HEK293T (cell line): ENCODE measurements around the gene PAPPA2.

Experiments
- CTCF ChIA-PET: fragments of 350-600 bp; formaldehyde crosslinking; extraction: SDS; loops from one replicate; lab custom pipeline; 2021; ENCODE audit warnings: antibody characterized with exemption, inconsistent platforms; lab: Yijun Ruan, JAX
- POLR2A ChIA-PET: fragments of 350-600 bp; formaldehyde crosslinking; extraction: SDS; loops from one replicate; lab custom pipeline; 2020; ENCODE audit warnings: antibody characterized with exemption, inconsistent platforms; lab: Yijun Ruan, JAX
- DNase-seq: peaks from one replicate; pipeline ENCODE4 v3.0.0; 2012; ENCODE audit warnings: mixed read lengths; ENCODE audit errors: extremely low spot score
- ARNT ChIP-seq: fragments of 450-650 bp; IDR thresholded peaks from 2 replicates; pipeline ENCODE4 v1.6.1; 2017; ENCODE audit warnings: mild to moderate bottlenecking
- BHLHE40 ChIP-seq: fragments of 450-650 bp; IDR thresholded peaks from 2 replicates; pipeline ENCODE4 v1.6.1; 2016; ENCODE audit warnings: mild to moderate bottlenecking, moderate library complexity, borderline replicate concordance
- CTBP1 ChIP-seq: fragments of 450-650 bp; IDR thresholded peaks from 2 replicates; pipeline ENCODE4 v1.6.1; 2016; ENCODE audit warnings: borderline replicate concordance
- ELF4 ChIP-seq: fragments of 450-650 bp; IDR thresholded peaks from 2 replicates; pipeline ENCODE4 v1.6.1; 2017; ENCODE audit warnings: antibody characterized with exemption
- FOXA1 ChIP-seq: fragments of 450-650 bp; IDR thresholded peaks from 2 replicates; pipeline ENCODE4 v1.6.1; 2016; ENCODE audit warnings: mild to moderate bottlenecking
- FOXK2 ChIP-seq: fragments of 450-650 bp; IDR thresholded peaks from 2 replicates; pipeline ENCODE4 v1.6.1; 2016; ENCODE audit warnings: mild to moderate bottlenecking
- FOXM1 ChIP-seq: fragments of 450-650 bp; IDR thresholded peaks from 2 replicates; pipeline ENCODE4 v1.6.1; 2017; ENCODE audit warnings: mild to moderate bottlenecking, borderline replicate concordance
- HDGF ChIP-seq: fragments of 450-650 bp; IDR thresholded peaks from 2 replicates; pipeline ENCODE4 v1.6.1; 2017; ENCODE audit warnings: antibody characterized with exemption, borderline replicate concordance
- L3MBTL2 ChIP-seq: fragments of 450-650 bp; conservative IDR thresholded peaks from 2 replicates; pipeline ENCODE4 v1.6.1; 2016; ENCODE audit warnings: mild to moderate bottlenecking
- LEF1 ChIP-seq: fragments of 450-650 bp; IDR thresholded peaks from 2 replicates; pipeline ENCODE4 v1.6.1; 2017; ENCODE audit warnings: mild to moderate bottlenecking, borderline replicate concordance
- NFRKB ChIP-seq: fragments of 450-650 bp; IDR thresholded peaks from 2 replicates; pipeline ENCODE4 v1.6.1; 2016; ENCODE audit warnings: mild to moderate bottlenecking, moderate library complexity
- SP1 ChIP-seq: fragments of 450-650 bp; IDR thresholded peaks from 2 replicates; pipeline ENCODE4 v1.6.1; 2017
- SUZ12 ChIP-seq: fragments of 450-650 bp; IDR thresholded peaks from 2 replicates; pipeline ENCODE4 v1.6.1; 2016; ENCODE audit warnings: mild to moderate bottlenecking
- TARDBP ChIP-seq: fragments of 450-650 bp; IDR thresholded peaks from 2 replicates; pipeline ENCODE4 v1.6.1; 2016
- ZNF384 ChIP-seq: fragments of 450-650 bp; IDR thresholded peaks from 2 replicates; pipeline ENCODE4 v1.6.1; 2016
- TF ChIP-seq, protein P1 (sequence below): fragments of 450-650 bp; IDR thresholded peaks from 2 replicates; pipeline ENCODE4 v1.6.1; 2016

The PAPPA2 gene

GRCh38 chr1:176566004-176566975, 103.3 kb downstream of the PAPPA2 start:
- no peak for DNase-seq
- ChIA-PET POLR2A (no interaction called here), CTCF (no interaction called here)
- TF ChIP-seq L3MBTL2, result no peak

DNA sequence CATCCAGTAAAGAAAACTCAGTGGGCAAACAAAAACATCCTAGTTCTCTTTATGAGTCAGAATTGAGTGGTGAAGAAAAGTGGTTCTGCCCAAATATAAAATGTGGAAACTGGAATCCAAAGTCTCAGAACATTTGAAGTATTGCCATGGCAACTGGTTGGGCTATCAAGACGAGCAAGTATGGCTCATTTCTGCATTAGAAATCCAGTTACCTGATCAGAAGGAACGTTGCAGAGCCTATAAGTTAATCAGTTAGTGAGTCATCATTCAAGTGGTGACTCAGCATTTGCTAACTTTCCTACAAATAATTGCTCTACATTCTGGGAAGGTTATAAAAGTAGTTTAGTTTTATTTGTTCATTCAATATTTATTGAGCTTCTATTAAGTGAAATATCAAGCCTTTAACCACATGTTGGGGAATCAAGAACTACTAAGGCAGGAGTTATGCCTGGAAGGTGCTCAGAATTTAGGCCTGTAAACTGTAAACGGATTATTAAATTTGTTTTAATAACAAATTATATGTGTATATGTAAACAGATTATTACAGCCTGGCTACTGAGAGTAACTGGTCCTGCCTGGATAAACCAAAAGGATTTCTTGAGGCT, 104.3 kb downstream of the PAPPA2 start:
- TF ChIP-seq FOXA1, result no peak
- TF ChIP-seq BHLHE40, result no peak
- TF ChIP-seq LEF1, result no peak
- no peak for TF ChIP-seq ARNT
- TF ChIP-seq SP1, result no peak
- TF ChIP-seq FOXM1, result no peak
- no peak for TF ChIP-seq HDGF
- TF ChIP-seq, protein P1, sequence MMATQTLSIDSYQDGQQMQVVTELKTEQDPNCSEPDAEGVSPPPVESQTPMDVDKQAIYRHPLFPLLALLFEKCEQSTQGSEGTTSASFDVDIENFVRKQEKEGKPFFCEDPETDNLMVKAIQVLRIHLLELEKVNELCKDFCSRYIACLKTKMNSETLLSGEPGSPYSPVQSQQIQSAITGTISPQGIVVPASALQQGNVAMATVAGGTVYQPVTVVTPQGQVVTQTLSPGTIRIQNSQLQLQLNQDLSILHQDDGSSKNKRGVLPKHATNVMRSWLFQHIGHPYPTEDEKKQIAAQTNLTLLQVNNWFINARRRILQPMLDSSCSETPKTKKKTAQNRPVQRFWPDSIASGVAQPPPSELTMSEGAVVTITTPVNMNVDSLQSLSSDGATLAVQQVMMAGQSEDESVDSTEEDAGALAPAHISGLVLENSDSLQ, result no peak
- TF ChIP-seq SUZ12, result no peak
- no peak for TF ChIP-seq NFRKB
- TF ChIP-seq ELF4, result no peak
- no peak for TF ChIP-seq TARDBP
- no peak for DNase-seq
- ChIA-PET POLR2A (no interaction called here), CTCF (no interaction called here)

DNA sequence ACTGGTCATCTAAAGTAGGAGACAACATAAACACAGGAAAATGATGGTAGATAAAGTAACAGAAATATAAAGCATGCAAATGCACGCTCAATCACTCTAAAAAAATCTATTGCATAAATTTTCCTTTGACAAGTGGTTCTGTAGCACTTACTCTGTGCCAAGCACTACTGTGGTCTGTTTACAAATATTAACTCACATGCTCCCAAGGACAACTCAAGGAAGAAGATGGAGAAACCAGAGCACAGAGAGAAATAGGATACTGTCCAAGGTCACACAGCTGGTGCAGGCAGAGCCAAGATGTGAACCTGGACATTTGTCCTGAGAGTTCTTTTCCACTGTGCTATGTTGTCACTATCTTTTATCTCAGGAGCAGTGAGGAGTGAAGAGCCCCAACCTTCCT, 105.2 kb downstream of the PAPPA2 start:
- DNase-seq, result no peak
- TF ChIP-seq BHLHE40, result no peak
- TF ChIP-seq FOXM1, result no peak
- no peak for TF ChIP-seq NFRKB
- TF ChIP-seq SUZ12, result no peak
- TF ChIP-seq ARNT, result no peak
- no peak for TF ChIP-seq HDGF
- TF ChIP-seq TARDBP, result no peak
- no peak for TF ChIP-seq ELF4
- no peak for TF ChIP-seq L3MBTL2
- no peak for TF ChIP-seq SP1
- no peak for TF ChIP-seq FOXK2
- TF ChIP-seq, protein P1, result no peak
- TF ChIP-seq ZNF384, result no peak
- TF ChIP-seq LEF1, result no peak
- POLR2A ChIA-PET, result no interaction called here
- CTCF ChIA-PET, result no interaction called here

DNA sequence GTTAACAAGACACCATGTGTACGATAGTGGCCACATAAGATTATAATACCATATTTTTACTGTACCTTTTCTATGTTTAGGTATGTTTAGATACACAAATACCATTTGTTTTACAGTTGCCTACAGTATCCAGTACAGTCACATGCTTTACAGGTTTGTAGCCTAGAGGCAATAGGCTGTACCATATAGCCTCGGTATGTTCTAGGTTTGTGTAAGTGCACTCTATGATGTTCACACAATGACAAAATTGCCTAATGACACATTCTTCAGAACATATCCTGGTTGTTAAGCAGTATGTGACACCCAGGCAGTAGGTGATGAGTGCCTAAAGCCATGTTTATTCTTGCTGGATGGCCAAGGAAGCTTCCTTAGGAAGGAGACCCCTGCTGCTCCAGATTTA, 111.8 kb downstream of the PAPPA2 start:
- ChIA-PET CTCF (no interaction called here), POLR2A (no interaction called here)

DNA sequence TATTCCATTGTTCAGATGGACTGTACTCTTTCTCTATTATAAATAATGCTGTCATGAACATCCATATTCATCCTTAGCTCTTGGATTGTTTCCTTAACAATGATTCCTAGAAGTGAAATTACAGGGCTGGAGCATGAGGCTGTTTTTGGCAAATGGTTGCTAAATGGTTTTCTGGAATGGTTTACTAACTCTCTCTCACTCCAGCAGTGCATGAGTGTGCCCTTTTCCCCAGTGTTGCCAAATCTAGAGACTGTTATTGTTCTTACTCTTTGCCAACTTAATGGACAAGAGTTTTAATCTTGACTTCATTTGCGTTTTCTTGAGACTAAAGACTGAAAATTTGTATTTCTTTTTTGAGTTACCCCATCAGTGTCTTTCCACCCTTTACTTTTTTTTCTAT, 113.0 kb downstream of the PAPPA2 start:
- ChIA-PET POLR2A (no interaction called here), CTCF (no interaction called here)
- DNase-seq, result no peak
- TF ChIP-seq CTBP1, result no peak
- no peak for TF ChIP-seq ARNT
- no peak for TF ChIP-seq ZNF384
- TF ChIP-seq SUZ12, result no peak
- TF ChIP-seq FOXA1, result no peak
- TF ChIP-seq FOXM1, result no peak
- TF ChIP-seq HDGF, result no peak
- TF ChIP-seq, protein P1, result no peak
- no peak for TF ChIP-seq LEF1
- TF ChIP-seq FOXK2, result no peak
- no peak for TF ChIP-seq SP1
- TF ChIP-seq TARDBP, result no peak
- TF ChIP-seq NFRKB, result no peak
- TF ChIP-seq L3MBTL2, result no peak
- TF ChIP-seq ELF4, result no peak
- no peak for TF ChIP-seq BHLHE40

More for the DNA sequence above, 111.8 kb downstream of the PAPPA2 start:
- TF ChIP-seq HDGF, result no peak
- no peak for TF ChIP-seq ZNF384
- TF ChIP-seq SUZ12, result no peak
- TF ChIP-seq ELF4, result no peak
- no peak for TF ChIP-seq L3MBTL2
- no peak for TF ChIP-seq SP1
- no peak for TF ChIP-seq ARNT
- TF ChIP-seq FOXA1, result no peak
- TF ChIP-seq FOXK2, result no peak
- DNase-seq, result no peak

DNA sequence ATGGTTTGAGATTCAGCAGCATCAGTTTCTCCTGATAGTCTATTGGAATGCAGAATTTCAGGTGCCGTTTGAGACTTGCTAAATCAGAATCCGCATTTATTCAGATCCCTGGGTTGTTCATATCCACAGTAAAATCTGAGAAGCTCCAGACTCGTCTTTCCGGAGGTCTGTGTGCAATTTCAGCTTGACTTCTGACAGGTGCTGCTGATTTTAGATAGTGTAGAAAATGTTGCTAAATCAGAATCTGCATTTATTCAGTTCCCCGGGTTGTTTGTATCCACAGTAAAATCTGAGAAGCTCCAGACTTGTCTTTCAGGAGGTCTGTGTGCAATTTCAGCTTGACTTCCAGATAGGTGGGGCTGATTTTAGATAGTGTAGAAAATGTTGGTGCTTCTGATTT, 113.7 kb downstream of the PAPPA2 start:
- no peak for DNase-seq
- POLR2A ChIA-PET, result no interaction called here
- CTCF ChIA-PET, result no interaction called here
- TF ChIP-seq HDGF (no peak), FOXA1 (no peak)
